AG04450 (cell line): Measurements from ENCODE around the gene PTPN4. TPM values are rescaled to one million over a fixed set of nuclear protein-coding genes. Genes with fewer than 3 reads are reported as not detected.
A peak's percentile ranks its signal among the peaks of the same experiment; 100 is the strongest.

Experiments used
- CTCF ChIA-PET: fragments of 300-600, 350-600 bp; formaldehyde crosslinking; extraction: SDS; loops from one replicate; lab custom pipeline; 2022; ENCODE audit warnings: antibody characterized with exemption, inconsistent platforms; lab: Charles Lee
- POLR2A ChIA-PET: fragments of 350-600 bp; formaldehyde crosslinking; extraction: SDS; loops from one replicate; lab custom pipeline; 2021; ENCODE audit warnings: antibody characterized with exemption, inconsistent platforms; lab: Yijun Ruan, JAX
- DNase-seq: peaks from one replicate; pipeline ENCODE4 v3.0.0-alpha.2; 2011; ENCODE audit warnings: low read depth, low spot score
- H3K27ac ChIP-seq: one replicate; pipeline ENCODE4 v1.5.1; 2012; ENCODE audit warnings: low read depth, low read length, control low read depth
- H3K27me3 ChIP-seq: one replicate; pipeline ENCODE4 v1.6.0; 2012; ENCODE audit warnings: low read length; ENCODE audit not compliant: control insufficient read depth, insufficient read depth
- H3K4me3 ChIP-seq: 2 replicates; pipeline ENCODE4 v1.5.1; 2011; ENCODE audit warnings: mild to moderate bottlenecking, low read depth, low read length, control low read depth
- H3K9me3 ChIP-seq: 2 replicates; pipeline ENCODE4 v1.5.1; 2012; ENCODE audit warnings: low read length; ENCODE audit not compliant: control insufficient read depth, insufficient read depth
- polyA plus RNA-seq: library from polyadenylated mRNA; depleted of rRNA; stranded (reverse); fragments of >200 nt; gene quantifications from 2 replicates; pipeline ENCODE4 v1.2.3, GENCODE V29; 2011
- TF ChIP-seq, protein P1 (sequence below): IDR thresholded peaks from 2 replicates; pipeline ENCODE4 v1.5.1; 2011; ENCODE audit warnings: low read depth, low read length, control low read depth, inconsistent platforms

The PTPN4 gene
- polyA plus RNA-seq, 1 experiment = 19.6 TPM

DNA sequence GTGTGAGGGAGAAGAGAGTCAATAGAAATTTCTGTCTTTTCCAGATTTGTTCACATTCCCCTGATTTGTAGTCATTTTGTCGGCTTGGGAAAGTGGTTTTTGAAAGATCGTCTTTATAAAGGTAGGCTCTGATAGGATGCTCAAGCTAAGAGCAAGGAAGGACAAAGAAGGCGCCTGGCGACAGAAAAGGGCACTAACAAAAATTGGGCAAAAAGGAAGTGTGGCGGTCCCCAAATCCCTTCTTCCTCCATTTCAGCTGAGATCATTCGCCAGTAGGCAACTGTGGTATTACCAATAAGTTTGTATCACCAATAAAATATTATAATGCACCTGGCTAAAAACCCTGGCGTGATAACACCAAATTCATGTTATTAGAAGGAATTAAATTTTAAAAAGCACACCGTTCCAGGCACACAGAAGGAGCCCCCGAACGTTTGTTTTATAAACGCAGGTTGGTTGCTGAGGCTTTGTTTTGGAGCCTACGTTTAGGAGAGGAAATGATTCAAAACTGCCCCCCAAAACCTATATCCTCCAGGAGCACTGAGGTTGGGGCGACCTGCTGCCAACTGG is 756 bp upstream of the PTPN4 start:
- peak overlapping the region; percentile 34 for H3K27ac ChIP-seq
- no peak for DNase-seq
- CTCF ChIA-PET = interaction anchor here (1.3 kb wide), 1 partner anchor 416 kb away, joined by 5 read pairs; no protein-coding TSS in a partner anchor
- no peaks in the 10 kb centered on the region for H3K9me3 ChIP-seq
- TF ChIP-seq, protein P1, sequence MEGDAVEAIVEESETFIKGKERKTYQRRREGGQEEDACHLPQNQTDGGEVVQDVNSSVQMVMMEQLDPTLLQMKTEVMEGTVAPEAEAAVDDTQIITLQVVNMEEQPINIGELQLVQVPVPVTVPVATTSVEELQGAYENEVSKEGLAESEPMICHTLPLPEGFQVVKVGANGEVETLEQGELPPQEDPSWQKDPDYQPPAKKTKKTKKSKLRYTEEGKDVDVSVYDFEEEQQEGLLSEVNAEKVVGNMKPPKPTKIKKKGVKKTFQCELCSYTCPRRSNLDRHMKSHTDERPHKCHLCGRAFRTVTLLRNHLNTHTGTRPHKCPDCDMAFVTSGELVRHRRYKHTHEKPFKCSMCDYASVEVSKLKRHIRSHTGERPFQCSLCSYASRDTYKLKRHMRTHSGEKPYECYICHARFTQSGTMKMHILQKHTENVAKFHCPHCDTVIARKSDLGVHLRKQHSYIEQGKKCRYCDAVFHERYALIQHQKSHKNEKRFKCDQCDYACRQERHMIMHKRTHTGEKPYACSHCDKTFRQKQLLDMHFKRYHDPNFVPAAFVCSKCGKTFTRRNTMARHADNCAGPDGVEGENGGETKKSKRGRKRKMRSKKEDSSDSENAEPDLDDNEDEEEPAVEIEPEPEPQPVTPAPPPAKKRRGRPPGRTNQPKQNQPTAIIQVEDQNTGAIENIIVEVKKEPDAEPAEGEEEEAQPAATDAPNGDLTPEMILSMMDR = no peak
- POLR2A ChIA-PET = interaction anchor here (1.0 kb wide), 1 partner anchor 13 kb away, joined by 3 read pairs; no protein-coding TSS in a partner anchor
- H3K27me3 ChIP-seq = no peaks in the 10 kb centered on the region
- H3K4me3 ChIP-seq = peak overlapping the region; percentile 87

DNA sequence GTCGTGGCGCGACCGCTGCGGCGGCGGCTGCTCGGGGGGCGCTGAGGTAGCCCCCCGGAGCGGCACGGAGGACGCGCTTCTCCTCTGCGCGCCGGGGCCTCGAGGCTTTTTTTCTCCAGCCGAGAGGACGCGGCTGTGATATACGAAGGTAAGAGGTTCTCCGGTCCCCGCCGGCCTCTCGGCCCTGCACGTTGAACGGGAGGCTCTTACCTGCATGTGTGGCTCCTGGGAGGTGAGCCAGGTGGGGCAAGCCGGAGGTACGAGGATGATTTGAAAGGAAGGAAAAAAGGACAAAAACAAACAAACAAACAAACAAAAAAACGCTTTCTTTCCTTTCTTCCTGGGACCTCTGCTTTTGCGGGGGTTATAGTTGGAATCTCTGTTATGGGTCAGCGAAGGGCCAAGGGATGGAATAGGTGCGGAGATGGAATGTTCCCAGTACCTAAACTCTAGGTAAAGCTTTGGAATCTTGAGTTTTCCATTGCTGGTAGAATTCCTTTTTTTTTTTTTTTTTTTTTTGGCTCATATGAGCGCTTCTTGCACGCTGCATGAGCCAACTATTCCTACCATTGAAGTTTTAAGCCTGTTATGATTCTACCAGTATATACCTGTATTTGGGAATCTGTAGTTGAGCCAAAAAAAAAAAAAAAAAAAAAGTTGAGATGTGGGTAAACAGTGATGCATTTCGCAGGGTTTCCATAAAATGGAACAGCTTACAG is 674 bp downstream of the PTPN4 start:
- CTCF ChIA-PET = interaction anchor here (0.6 to 1.2 kb wide), 2 partner anchors 415 to 1576 kb away, joined by 3 to 8 read pairs; no protein-coding TSS in a partner anchor
- TF ChIP-seq, protein P1 = no peak
- no peak for DNase-seq
- POLR2A ChIA-PET = interaction anchor here (0.6 to 1.0 kb wide), 5 partner anchors 11 to 374 kb away, joined by 3 to 4 read pairs (median 3); partner anchors contain the start of gene EPB41L5
- H3K27me3 ChIP-seq = no peaks in the 10 kb centered on the region
- no peaks in the 10 kb centered on the region for H3K9me3 ChIP-seq
- no peak overlapping the region for H3K27ac ChIP-seq
- peak overlapping the region; percentile 87 for H3K4me3 ChIP-seq

DNA sequence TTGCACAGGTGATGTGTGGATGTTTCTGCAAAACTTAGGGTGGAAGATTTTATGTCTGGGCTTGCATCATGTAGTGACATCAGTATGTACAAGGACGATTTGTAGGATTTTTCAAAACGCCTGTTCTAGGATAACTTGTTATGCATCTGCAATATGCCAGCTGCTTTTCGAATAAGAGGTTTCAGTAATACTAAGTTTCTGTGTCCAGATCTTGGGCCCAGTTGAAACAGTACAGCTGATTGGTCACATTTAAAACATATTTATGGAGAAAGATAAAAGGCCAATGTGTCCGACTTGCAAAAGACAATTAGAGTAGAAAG is 1.2 kb downstream of the PTPN4 start:
- DNase-seq = no peak
- TF ChIP-seq, protein P1 = no peak
- peak overlapping the region; percentile 87 for H3K4me3 ChIP-seq
- no peak overlapping the region for H3K27ac ChIP-seq
- POLR2A ChIA-PET = interaction anchor here (0.6 to 0.7 kb wide), 3 partner anchors 68 to 374 kb away, joined by 3 to 4 read pairs (median 3); no protein-coding TSS in a partner anchor
- no peaks in the 10 kb centered on the region for H3K27me3 ChIP-seq
- CTCF ChIA-PET = interaction anchor here (0.5 to 1.2 kb wide), 4 partner anchors 65 to 1575 kb away, joined by 3 to 8 read pairs (median 4); no protein-coding TSS in a partner anchor
- H3K9me3 ChIP-seq = no peaks in the 10 kb centered on the region

DNA sequence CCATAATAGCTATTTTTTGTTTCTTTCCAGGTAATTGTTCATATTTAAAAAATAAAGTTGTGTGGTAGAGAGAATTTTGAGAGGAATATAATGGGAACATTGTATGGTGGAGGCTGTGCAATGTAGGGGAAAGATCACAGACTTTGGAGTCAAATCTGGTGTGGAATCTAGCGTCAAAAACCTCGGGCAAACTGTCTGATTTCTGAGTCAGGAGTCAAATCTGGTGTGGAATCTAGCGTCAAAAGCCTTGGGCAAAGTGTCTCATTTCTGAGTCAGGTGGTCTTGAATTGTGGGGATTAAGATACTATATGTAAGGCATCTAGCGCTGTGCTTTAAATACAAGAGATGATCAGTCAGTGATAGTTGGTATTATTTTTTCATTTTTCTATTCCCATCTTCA is 5.1 kb downstream of the PTPN4 start:
- DNase-seq = no peak

More for the DNA sequence above, 5.1 kb downstream of the PTPN4 start:
- ChIA-PET CTCF (interaction anchor here (1.6 kb wide), 1 partner anchor 12 kb away, joined by 4 read pairs; no protein-coding TSS in a partner anchor), POLR2A (no interaction called here)
- TF ChIP-seq, protein P1 = no peak
- Histone ChIP-seq H3K9me3 (no peaks in the 10 kb centered on the region), H3K4me3 (no peak overlapping the region), H3K27me3 (no peaks in the 10 kb centered on the region), H3K27ac (no peak overlapping the region)
